HG03175 (cell line): ENCODE measurements around the gene HMG20A.

ENCODE experiments used
- ATAC-seq: cut with Tn5 transposase; IDR thresholded peaks from one replicate; pipeline ENCODE4 v1.9.1; 2021; ENCODE audit warnings: mild to moderate bottlenecking, moderate library complexity; ENCODE audit not compliant: unreplicated experiment

Gene HMG20A

DNA sequence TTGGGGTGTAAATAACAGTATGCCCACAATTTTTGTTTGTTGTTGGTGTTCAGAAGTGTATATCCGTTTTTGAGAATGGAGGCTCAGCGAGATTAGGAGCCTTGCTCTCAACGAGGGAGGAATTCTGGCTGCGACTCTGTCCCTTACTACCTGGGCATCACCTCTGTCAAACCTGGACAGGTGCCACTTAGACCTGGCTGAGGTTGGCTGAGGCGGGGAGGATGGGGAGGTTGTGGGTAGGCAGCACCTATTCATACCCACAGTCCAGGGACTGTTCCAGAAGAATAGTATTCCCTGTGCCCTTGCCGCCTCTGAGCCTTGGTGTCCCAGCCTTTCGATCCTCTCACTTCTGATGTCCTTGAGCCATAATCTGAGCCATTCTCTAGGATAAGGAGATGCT lies 112.2 kb downstream of the HMG20A start:
- ATAC-seq, result no peak

DNA sequence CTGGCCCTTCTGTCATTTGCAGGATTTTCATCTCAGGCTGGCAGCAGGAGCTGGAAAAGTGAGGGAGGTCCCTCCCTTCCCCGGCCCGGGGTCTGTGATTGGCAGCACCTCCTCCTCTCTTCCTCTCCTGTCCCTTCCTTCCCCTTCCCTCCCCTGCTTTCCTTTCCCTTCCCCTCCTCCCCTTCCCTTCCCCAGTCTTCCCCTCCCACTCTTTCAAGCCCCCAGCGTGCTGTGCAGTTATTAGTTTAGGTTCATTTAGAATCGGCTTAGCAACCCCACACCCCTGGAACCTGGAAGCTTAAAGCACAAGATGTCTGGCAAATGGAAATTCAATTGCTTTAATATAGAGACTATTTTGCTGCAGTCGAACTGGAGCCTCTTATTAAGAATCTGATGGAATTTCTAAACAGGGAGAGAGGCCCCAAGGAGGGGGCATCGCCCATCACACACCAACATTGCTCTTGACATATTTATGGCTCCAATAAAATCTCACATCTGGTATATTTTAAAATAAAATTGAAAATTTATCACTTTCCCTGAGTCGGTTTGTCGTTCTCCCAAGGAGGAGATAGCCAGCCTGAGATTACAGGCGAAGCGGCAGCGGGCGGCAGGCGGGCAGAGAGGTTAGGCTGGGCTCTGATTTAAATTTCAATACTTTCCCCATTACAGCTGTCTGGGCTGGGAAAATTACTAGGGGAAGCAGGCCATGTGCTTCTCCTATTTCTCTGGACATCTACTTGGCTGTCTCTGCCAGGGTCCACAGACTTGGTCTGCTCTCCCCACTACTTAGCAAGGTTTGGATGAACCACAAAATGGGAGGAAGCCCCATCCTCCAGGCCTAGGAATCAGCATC lies 113.1 kb downstream of the HMG20A start:
- no peak for ATAC-seq
